Smooth muscle cell (in vitro differentiated cells): ENCODE measurements around the gene CERS3. TPM values are rescaled to one million over a fixed set of nuclear protein-coding genes. Genes with fewer than 3 reads are reported as not detected.

Experiments used
- DNase-seq: peaks from one replicate; lab custom pipeline; 2025; ENCODE audit not compliant: unreplicated experiment; lab: John Stamatoyannopoulos, UW
- H2AFZ ChIP-seq: fragments of 200-600 bp; sonication (generic); 2 replicates; pipeline ENCODE4 v1.6.0; 2016; ENCODE audit warnings: antibody characterized with exemption, low read depth, mild to moderate bottlenecking
- H3F3A ChIP-seq: fragments of 200-600 bp; sonication (generic); 2 replicates; pipeline ENCODE4 v1.6.0; 2017; ENCODE audit warnings: antibody characterized with exemption, low read depth
- H3K27ac ChIP-seq: fragments of 200-600 bp; sonication (generic); 2 replicates; pipeline ENCODE4 v1.5.1; 2016; ENCODE audit warnings: low read depth, mild to moderate bottlenecking
- H3K27me3 ChIP-seq: fragments of 200-600 bp; sonication (generic); 2 replicates; pipeline ENCODE4 v1.6.1; 2016; ENCODE audit warnings: low read depth, mild to moderate bottlenecking
- H3K36me3 ChIP-seq: fragments of 200-600 bp; sonication (generic); 2 replicates; pipeline ENCODE4 v1.5.1; 2016; ENCODE audit warnings: low read depth
- H3K4me1 ChIP-seq: fragments of 200-600 bp; sonication (generic); 2 replicates; pipeline ENCODE4 v1.5.1; 2016; ENCODE audit warnings: low read depth
- H3K4me2 ChIP-seq: fragments of 200-600 bp; sonication (generic); 2 replicates; pipeline ENCODE4 v1.6.0; 2016; ENCODE audit warnings: mild to moderate bottlenecking
- H3K4me3 ChIP-seq: fragments of 200-600 bp; sonication (generic); 2 replicates; pipeline ENCODE4 v1.5.1; 2016; ENCODE audit warnings: mild to moderate bottlenecking
- H3K79me2 ChIP-seq: fragments of 200-600 bp; sonication (generic); 2 replicates; pipeline ENCODE4 v1.6.0; 2016; ENCODE audit warnings: low read depth, mild to moderate bottlenecking
- H3K9ac ChIP-seq: fragments of 200-600 bp; sonication (generic); 2 replicates; pipeline ENCODE4 v1.6.0; 2016; ENCODE audit warnings: low read depth
- H3K9me3 ChIP-seq: fragments of 200-600 bp; sonication (generic); replicated peaks from 2 replicates; pipeline ENCODE4 v1.5.1; 2016; ENCODE audit warnings: low read depth
- H4K20me1 ChIP-seq: fragments of 200-600 bp; sonication (generic); 2 replicates; pipeline ENCODE4 v1.6.0; 2016; ENCODE audit warnings: low read depth
- WGBS: methylation state at CpG from one replicate; pipeline ENCODE4 v1.1.7; 2016; ENCODE audit warnings: low lambda C conversion rate; 5-methylcytosine and 5-hydroxymethylcytosine counted together
- polyA plus RNA-seq: library from polyadenylated mRNA; unstranded; fragments of >200 nt; fragmentation: Nextera tagmentation; extraction: Ambion mirVana; gene quantifications from 2 replicates; pipeline ENCODE4 v1.2.1, GENCODE V29; 2016
- total RNA-seq: library from RNA; depleted of rRNA; stranded (reverse); fragments of >200 nt; gene quantifications from 2 replicates; pipeline ENCODE4 v1.2.3, GENCODE V29; 2014
- TF ChIP-seq, protein P1 (sequence below): fragments of 200-600 bp; sonication (generic); IDR thresholded peaks from 2 replicates; pipeline ENCODE4 v1.5.1; 2017; ENCODE audit warnings: borderline replicate concordance, mild to moderate bottlenecking, antibody characterized with exemption; ENCODE audit not compliant: insufficient read depth, poor library complexity, severe bottlenecking

CERS3 gene
- total and polyA plus RNA-seq, 2 experiments from 2014 or later, result 0.87 to 6.3 TPM

DNA sequence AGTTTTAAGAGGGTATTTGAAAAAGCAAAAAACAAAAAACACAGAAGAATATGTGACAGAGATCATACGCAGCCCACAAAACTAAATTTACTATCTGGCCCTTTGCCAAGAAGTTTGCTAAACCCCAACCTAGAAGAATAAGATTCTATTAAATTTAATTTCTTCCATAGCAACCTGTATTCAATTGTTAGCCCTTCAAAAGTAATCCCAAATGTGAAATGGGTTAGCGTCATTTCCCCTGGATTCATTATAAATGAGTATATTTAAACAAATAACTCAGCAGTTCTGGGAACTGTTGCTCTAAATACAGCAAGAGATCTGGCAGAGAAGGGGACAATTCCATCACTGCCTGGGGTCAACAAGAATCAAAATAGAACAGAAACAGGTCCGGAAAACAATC is 56.8 kb downstream of the CERS3 start:
- Histone ChIP-seq H2AFZ (no peak overlapping the region), H3K4me3 (no peak overlapping the region), H3K9me3 (no peaks in the 10 kb centered on the region), H4K20me1 (no peaks in the 10 kb centered on the region), H3K79me2 (no peaks in the 10 kb centered on the region), H3K27ac (no peak overlapping the region), H3K36me3 (no peaks in the 10 kb centered on the region), H3K27me3 (no peaks in the 10 kb centered on the region), H3K4me2 (no peak overlapping the region), H3K9ac (no peak overlapping the region), H3F3A (no peaks in the 10 kb centered on the region), H3K4me1 (no peaks in the 10 kb centered on the region)
- DNase-seq, result no peak
- 83% methylated on average over 3 of the region's 3 CpGs for WGBS
- TF ChIP-seq, protein P1, sequence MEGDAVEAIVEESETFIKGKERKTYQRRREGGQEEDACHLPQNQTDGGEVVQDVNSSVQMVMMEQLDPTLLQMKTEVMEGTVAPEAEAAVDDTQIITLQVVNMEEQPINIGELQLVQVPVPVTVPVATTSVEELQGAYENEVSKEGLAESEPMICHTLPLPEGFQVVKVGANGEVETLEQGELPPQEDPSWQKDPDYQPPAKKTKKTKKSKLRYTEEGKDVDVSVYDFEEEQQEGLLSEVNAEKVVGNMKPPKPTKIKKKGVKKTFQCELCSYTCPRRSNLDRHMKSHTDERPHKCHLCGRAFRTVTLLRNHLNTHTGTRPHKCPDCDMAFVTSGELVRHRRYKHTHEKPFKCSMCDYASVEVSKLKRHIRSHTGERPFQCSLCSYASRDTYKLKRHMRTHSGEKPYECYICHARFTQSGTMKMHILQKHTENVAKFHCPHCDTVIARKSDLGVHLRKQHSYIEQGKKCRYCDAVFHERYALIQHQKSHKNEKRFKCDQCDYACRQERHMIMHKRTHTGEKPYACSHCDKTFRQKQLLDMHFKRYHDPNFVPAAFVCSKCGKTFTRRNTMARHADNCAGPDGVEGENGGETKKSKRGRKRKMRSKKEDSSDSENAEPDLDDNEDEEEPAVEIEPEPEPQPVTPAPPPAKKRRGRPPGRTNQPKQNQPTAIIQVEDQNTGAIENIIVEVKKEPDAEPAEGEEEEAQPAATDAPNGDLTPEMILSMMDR, result no peak

GRCh38 chr15:100468285-100468684 is 60.5 kb downstream of the CERS3 start:
- no peak for DNase-seq
- Histone ChIP-seq H4K20me1 (no peaks in the 10 kb centered on the region), H2AFZ (no peak overlapping the region), H3K4me1 (peaks cover 3% of the 10 kb centered on the region), H3K79me2 (no peaks in the 10 kb centered on the region), H3K4me2 (no peak overlapping the region), H3K9ac (no peak overlapping the region), H3F3A (no peaks in the 10 kb centered on the region), H3K27ac (no peak overlapping the region), H3K4me3 (no peak overlapping the region), H3K9me3 (no peaks in the 10 kb centered on the region), H3K36me3 (no peaks in the 10 kb centered on the region), H3K27me3 (no peaks in the 10 kb centered on the region)
- TF ChIP-seq, protein P1, result no peak
- 75% methylated on average over 2 of the region's 2 CpGs for WGBS

- H3K4me1 ChIP-seq, result peaks cover 3% of the 10 kb centered on the region
- H3K4me2 ChIP-seq, result no peak overlapping the region
- WGBS, result 40% methylated on average over 4 of the region's 4 CpGs
- no peak overlapping the region for H3K27ac ChIP-seq
- no peak overlapping the region for H3K4me3 ChIP-seq
- H3K27me3 ChIP-seq, result no peaks in the 10 kb centered on the region
- no peaks in the 10 kb centered on the region for H3F3A ChIP-seq
- no peak for DNase-seq
- no peaks in the 10 kb centered on the region for H3K79me2 ChIP-seq
- H3K36me3 ChIP-seq, result no peaks in the 10 kb centered on the region
- no peak overlapping the region for H2AFZ ChIP-seq
- no peak overlapping the region for H3K9ac ChIP-seq
- H4K20me1 ChIP-seq, result no peaks in the 10 kb centered on the region
- TF ChIP-seq, protein P1, result no peak
- H3K9me3 ChIP-seq, result no peaks in the 10 kb centered on the region
Observed at GRCh38 chr15:100466073-100466472, 62.7 kb downstream of the CERS3 start.

- H3K36me3 ChIP-seq, result no peaks in the 10 kb centered on the region
- no peak overlapping the region for H3K4me2 ChIP-seq
- no peak overlapping the region for H2AFZ ChIP-seq
- H3K79me2 ChIP-seq, result no peaks in the 10 kb centered on the region
- peaks cover 3% of the 10 kb centered on the region for H3K4me1 ChIP-seq
- H3K9ac ChIP-seq, result no peak overlapping the region
- no peak overlapping the region for H3K27ac ChIP-seq
- H4K20me1 ChIP-seq, result no peaks in the 10 kb centered on the region
- no peak overlapping the region for H3K4me3 ChIP-seq
- no peaks in the 10 kb centered on the region for H3K9me3 ChIP-seq
- DNase-seq, result no peak
- TF ChIP-seq, protein P1, result no peak
- 67% methylated on average over 5 of the region's 5 CpGs for WGBS
- H3K27me3 ChIP-seq, result no peaks in the 10 kb centered on the region
- no peaks in the 10 kb centered on the region for H3F3A ChIP-seq
Observed at GRCh38 chr15:100464888-100465287, 63.9 kb downstream of the CERS3 start.
